Measurements from ENCODE around the gene ERC2.

ERC2 gene

GRCh38 chr3:55477306-55478303 lies 990.7 kb downstream of the ERC2 start:
- no peak for DNase-seq

DNA sequence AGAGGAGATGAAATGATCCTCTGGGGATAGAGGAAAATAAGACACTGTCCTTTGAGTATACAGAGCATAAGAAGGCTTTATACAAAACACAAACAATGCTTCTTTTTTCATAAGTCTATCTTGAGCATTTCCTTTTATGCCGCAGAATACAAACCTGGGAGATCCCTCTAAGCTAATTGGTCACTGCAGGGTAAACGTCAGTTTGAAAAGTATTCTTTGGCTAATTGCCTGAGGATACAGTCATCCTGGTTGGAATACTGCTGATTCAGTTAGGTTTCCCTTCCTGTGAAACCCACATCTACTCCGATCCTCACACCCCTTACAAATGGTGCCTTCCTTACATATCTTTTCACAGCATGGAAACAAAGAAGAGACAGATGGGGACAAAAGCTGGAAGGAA lies 991.8 kb downstream of the ERC2 start:
- no peak for DNase-seq

GRCh38 chr3:55474213-55474632 lies 994.0 kb downstream of the ERC2 start:
- no peak for DNase-seq

- DNase-seq, result no peak
Measured at GRCh38 chr3:55473788-55474187, 994.5 kb downstream of the ERC2 start.

- DNase-seq, result no peak
Measured at GRCh38 chr3:55471522-55472280, 996.6 kb downstream of the ERC2 start.

GRCh38 chr3:55471084-55471483 lies 997.2 kb downstream of the ERC2 start:
- DNase-seq, result no peak

DNA sequence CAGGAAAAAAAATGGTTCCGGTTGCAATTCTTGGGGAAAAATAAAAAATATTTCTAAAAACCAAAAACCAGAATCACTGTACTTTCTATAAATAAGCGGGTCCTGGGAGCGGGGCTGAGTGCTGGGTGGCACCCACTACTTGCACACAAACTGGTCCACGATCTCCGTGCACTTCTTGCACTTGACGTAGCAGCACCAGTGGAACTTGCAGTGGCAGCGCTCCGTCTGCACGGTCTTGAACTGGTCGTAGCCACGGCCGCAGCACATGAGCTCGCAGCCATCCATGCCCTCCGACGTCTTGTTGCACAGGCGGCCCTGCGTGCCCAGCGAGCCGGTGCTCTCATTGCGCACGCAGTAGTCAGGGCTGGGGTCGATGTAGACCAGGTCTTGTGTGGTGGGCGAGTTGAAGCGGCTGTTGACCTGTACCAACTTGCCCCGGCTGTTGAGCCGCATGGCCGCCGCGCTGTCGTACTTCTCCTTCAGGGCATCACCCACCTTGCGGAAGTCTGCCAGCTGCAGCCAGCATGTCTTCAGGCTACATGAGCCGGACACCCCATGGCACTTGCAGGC lies 998.2 kb downstream of the ERC2 start:
- DNase-seq, result no peak

- DNase-seq, result no peak
Measured at GRCh38 chr3:55468251-55468650, 1000.0 kb downstream of the ERC2 start.

GRCh38 chr3:55467099-55467498 lies 1001.2 kb downstream of the ERC2 start:
- DNase-seq, result no peak

- no peak for DNase-seq
Measured at GRCh38 chr3:55466526-55466925, 1001.7 kb downstream of the ERC2 start.

GRCh38 chr3:55461896-55462295 lies 1006.4 kb downstream of the ERC2 start:
- no peak for DNase-seq

- DNase-seq, result no peak
Measured at GRCh38 chr3:55459838-55460237, 1008.4 kb downstream of the ERC2 start.
